Activated CD4-positive, alpha-beta T cell treated with anti-CD3 and anti-CD28 coated beads, Interleukin-2, amount 10 ng/mL, durations not matched to agents 24 days and 14 days (primary cell): Measurements from ENCODE around the gene INO80. TPM values are rescaled to one million over a fixed set of nuclear protein-coding genes. Genes with fewer than 3 reads are reported as not detected.
"Not testable (repeated sequence)": the region's sequence is repeated elsewhere in the genome, so short reads cannot be mapped to it uniquely, and the experiment has no call there.

ENCODE experiments used
- DNase-seq: peaks from one replicate; pipeline ENCODE4 v3.0.0; 2022
- H3K27ac Mint-ChIP-seq: one replicate; pipeline ENCODE4 v1.8.0; 2022; ENCODE audit warnings: mild to moderate bottlenecking, mixed read lengths
- H3K27me3 Mint-ChIP-seq: one replicate; pipeline ENCODE4 v1.8.0; 2022; ENCODE audit warnings: mixed read lengths
- H3K36me3 Mint-ChIP-seq: one replicate; pipeline ENCODE4 v1.8.0; 2022; ENCODE audit warnings: low read depth, mild to moderate bottlenecking, mixed read lengths
- H3K4me1 Mint-ChIP-seq: one replicate; pipeline ENCODE4 v1.8.0; 2021; ENCODE audit warnings: mixed read lengths
- H3K4me3 Mint-ChIP-seq: one replicate; pipeline ENCODE4 v1.8.0; 2022; ENCODE audit warnings: mild to moderate bottlenecking, moderate library complexity, mixed read lengths
- H3K9me3 Mint-ChIP-seq: one replicate; pipeline ENCODE4 v1.8.0; 2021; ENCODE audit warnings: mixed read lengths
- intact Hi-C: fragments of 100-400 bp; cut with micrococcal nuclease; formaldehyde crosslinking; loops from one replicate; pipeline ENCODE4 v1.15.1; 2023
- total RNA-seq: library from RNA; stranded (reverse); gene quantifications from 2 replicates; pipeline ENCODE4 v1.2.3, GENCODE V29; 2022

Gene INO80
- total RNA-seq, 1 donor from 2014 or later = 37.2 TPM

- intact Hi-C loops = no loop called here
- no peaks in the 10 kb centered on the region for H3K27me3 Mint-ChIP-seq
- H3K36me3 Mint-ChIP-seq = peaks cover 39% of the 10 kb centered on the region
- H3K4me1 Mint-ChIP-seq = peaks cover 2% of the 10 kb centered on the region
- no peak overlapping the region for H3K27ac Mint-ChIP-seq
- H3K4me3 Mint-ChIP-seq = no peak overlapping the region
- DNase-seq = no peak
- no peaks in the 10 kb centered on the region for H3K9me3 Mint-ChIP-seq
These were observed 19.9 kb downstream of the INO80 start for GRCh38 chr15:41096178-41096577.

GRCh38 chr15:41085029-41085428 lies 31.1 kb downstream of the INO80 start:
- no peak for DNase-seq
- intact Hi-C loops = no loop called here
- H3K9me3 Mint-ChIP-seq = no peaks in the 10 kb centered on the region
- H3K27ac Mint-ChIP-seq = no peak overlapping the region
- no peak overlapping the region for H3K4me3 Mint-ChIP-seq
- H3K27me3 Mint-ChIP-seq = no peaks in the 10 kb centered on the region
- peaks cover 16% of the 10 kb centered on the region for H3K4me1 Mint-ChIP-seq
- H3K36me3 Mint-ChIP-seq = peaks cover 57% of the 10 kb centered on the region

- H3K4me1 Mint-ChIP-seq = no peaks in the 10 kb centered on the region
- H3K4me3 Mint-ChIP-seq = no peak overlapping the region
- no peak for DNase-seq
- intact Hi-C loops = no loop called here
- H3K36me3 Mint-ChIP-seq = peaks cover 54% of the 10 kb centered on the region
- H3K27ac Mint-ChIP-seq = no peak overlapping the region
- no peaks in the 10 kb centered on the region for H3K27me3 Mint-ChIP-seq
- no peaks in the 10 kb centered on the region for H3K9me3 Mint-ChIP-seq
These were observed 35.9 kb downstream of the INO80 start for GRCh38 chr15:41080144-41080543.

- Mint-ChIP-seq H3K4me3 (no peak overlapping the region), H3K36me3 (peaks cover 53% of the 10 kb centered on the region), H3K27me3 (no peaks in the 10 kb centered on the region), H3K9me3 (no peaks in the 10 kb centered on the region), H3K27ac (no peak overlapping the region), H3K4me1 (no peaks in the 10 kb centered on the region)
- intact Hi-C loops = no loop called here
- DNase-seq = no peak
These were observed 36.4 kb downstream of the INO80 start for GRCh38 chr15:41079717-41080116.

- intact Hi-C loops, H3K9me3 Mint-ChIP-seq, H3K27me3 Mint-ChIP-seq: not testable (repeated sequence)
These were observed 37.2 kb downstream of the INO80 start for GRCh38 chr15:41078879-41079278.

GRCh38 chr15:41078125-41078524 lies 38.0 kb downstream of the INO80 start:
- no peak for DNase-seq

More at GRCh38 chr15:41078879-41079278, 37.2 kb downstream of the INO80 start:
- H3K4me1 Mint-ChIP-seq, DNase-seq, H3K4me3 Mint-ChIP-seq, H3K27ac Mint-ChIP-seq: not testable (repeated sequence)
- H3K36me3 Mint-ChIP-seq = peaks cover 57% of the 10 kb centered on the region

GRCh38 chr15:41073028-41073427 lies 43.1 kb downstream of the INO80 start:
- Mint-ChIP-seq H3K27ac (no peak overlapping the region), H3K4me1 (no peaks in the 10 kb centered on the region), H3K4me3 (no peak overlapping the region), H3K27me3 (no peaks in the 10 kb centered on the region), H3K36me3 (peaks cover 55% of the 10 kb centered on the region), H3K9me3 (no peaks in the 10 kb centered on the region)
- intact Hi-C loops = no loop called here
- no peak for DNase-seq

More at GRCh38 chr15:41078125-41078524, 38.0 kb downstream of the INO80 start:
- Mint-ChIP-seq H3K9me3 (no peaks in the 10 kb centered on the region), H3K4me1 (no peaks in the 10 kb centered on the region), H3K36me3 (peaks cover 59% of the 10 kb centered on the region), H3K27ac (no peak overlapping the region), H3K4me3 (no peak overlapping the region), H3K27me3 (no peaks in the 10 kb centered on the region)
- intact Hi-C loops = no loop called here

- Mint-ChIP-seq H3K27me3 (no peaks in the 10 kb centered on the region), H3K27ac (no peak overlapping the region), H3K4me3 (no peak overlapping the region), H3K9me3 (no peaks in the 10 kb centered on the region), H3K4me1 (no peaks in the 10 kb centered on the region), H3K36me3 (peaks cover 61% of the 10 kb centered on the region)
- no peak for DNase-seq
- intact Hi-C loops = no loop called here
These were observed 44.1 kb downstream of the INO80 start for GRCh38 chr15:41072013-41072412.

GRCh38 chr15:41066516-41066915 lies 49.6 kb downstream of the INO80 start:
- H3K27me3 Mint-ChIP-seq = no peaks in the 10 kb centered on the region
- H3K36me3 Mint-ChIP-seq = peaks cover 66% of the 10 kb centered on the region
- intact Hi-C loops = no loop called here
- H3K27ac Mint-ChIP-seq = no peak overlapping the region
- DNase-seq = no peak
- H3K4me3 Mint-ChIP-seq = no peak overlapping the region
- H3K9me3 Mint-ChIP-seq = no peaks in the 10 kb centered on the region
- no peaks in the 10 kb centered on the region for H3K4me1 Mint-ChIP-seq

- no peak for DNase-seq
- Mint-ChIP-seq H3K36me3 (peaks cover 72% of the 10 kb centered on the region), H3K4me3 (no peak overlapping the region), H3K4me1 (no peaks in the 10 kb centered on the region), H3K27me3 (no peaks in the 10 kb centered on the region), H3K27ac (no peak overlapping the region), H3K9me3 (peaks cover 4% of the 10 kb centered on the region)
- intact Hi-C loops = no loop called here
These were observed 54.4 kb downstream of the INO80 start for GRCh38 chr15:41061667-41062066.

- Mint-ChIP-seq H3K27me3 (no peaks in the 10 kb centered on the region), H3K9me3 (peaks cover 4% of the 10 kb centered on the region), H3K27ac (no peak overlapping the region), H3K4me1 (no peaks in the 10 kb centered on the region), H3K4me3 (no peak overlapping the region), H3K36me3 (peaks cover 79% of the 10 kb centered on the region)
- intact Hi-C loops = no loop called here
- DNase-seq = no peak
These were observed 55.6 kb downstream of the INO80 start for GRCh38 chr15:41060505-41060904.

GRCh38 chr15:41056810-41057209 lies 59.3 kb downstream of the INO80 start:
- no peaks in the 10 kb centered on the region for H3K4me1 Mint-ChIP-seq
- H3K27me3 Mint-ChIP-seq = no peaks in the 10 kb centered on the region
- no peak overlapping the region for H3K27ac Mint-ChIP-seq
- H3K9me3 Mint-ChIP-seq = peaks cover 4% of the 10 kb centered on the region
- DNase-seq = no peak
- H3K4me3 Mint-ChIP-seq = no peak overlapping the region
- peaks cover 72% of the 10 kb centered on the region for H3K36me3 Mint-ChIP-seq
- intact Hi-C loops = no loop called here

GRCh38 chr15:41055706-41056105 lies 60.4 kb downstream of the INO80 start:
- H3K9me3 Mint-ChIP-seq = peaks cover 2% of the 10 kb centered on the region
- H3K4me1 Mint-ChIP-seq = no peaks in the 10 kb centered on the region
- no peak overlapping the region for H3K4me3 Mint-ChIP-seq
- peaks cover 71% of the 10 kb centered on the region for H3K36me3 Mint-ChIP-seq
- DNase-seq = no peak
- intact Hi-C loops = no loop called here
- no peaks in the 10 kb centered on the region for H3K27me3 Mint-ChIP-seq
- no peak overlapping the region for H3K27ac Mint-ChIP-seq

GRCh38 chr15:41051139-41051538 lies 64.9 kb downstream of the INO80 start:
- H3K36me3 Mint-ChIP-seq = peaks cover 64% of the 10 kb centered on the region
- H3K27me3 Mint-ChIP-seq = no peaks in the 10 kb centered on the region
- no peaks in the 10 kb centered on the region for H3K9me3 Mint-ChIP-seq
- DNase-seq = no peak
- no peak overlapping the region for H3K4me3 Mint-ChIP-seq
- no peak overlapping the region for H3K27ac Mint-ChIP-seq
- peaks cover 3% of the 10 kb centered on the region for H3K4me1 Mint-ChIP-seq
- intact Hi-C loops = no loop called here

- H3K27me3 Mint-ChIP-seq = no peaks in the 10 kb centered on the region
- H3K9me3 Mint-ChIP-seq = no peaks in the 10 kb centered on the region
- peaks cover 62% of the 10 kb centered on the region for H3K36me3 Mint-ChIP-seq
- intact Hi-C loops = no loop called here
- no peak overlapping the region for H3K4me3 Mint-ChIP-seq
- H3K27ac Mint-ChIP-seq = no peak overlapping the region
- no peak for DNase-seq
- H3K4me1 Mint-ChIP-seq = peaks cover 3% of the 10 kb centered on the region
These were observed 67.2 kb downstream of the INO80 start for GRCh38 chr15:41048852-41049251.
